HG03521 (cell line): ENCODE data around the gene UST.
"Not testable (repeated sequence)": the region's sequence is repeated elsewhere in the genome, so short reads cannot be mapped to it uniquely, and the experiment has no call there.

Experiments
- ATAC-seq: cut with Tn5 transposase; IDR thresholded peaks from one replicate; pipeline ENCODE4 v1.9.1; 2021; ENCODE audit warnings: mild to moderate bottlenecking, moderate library complexity; ENCODE audit not compliant: unreplicated experiment

Gene UST

DNA sequence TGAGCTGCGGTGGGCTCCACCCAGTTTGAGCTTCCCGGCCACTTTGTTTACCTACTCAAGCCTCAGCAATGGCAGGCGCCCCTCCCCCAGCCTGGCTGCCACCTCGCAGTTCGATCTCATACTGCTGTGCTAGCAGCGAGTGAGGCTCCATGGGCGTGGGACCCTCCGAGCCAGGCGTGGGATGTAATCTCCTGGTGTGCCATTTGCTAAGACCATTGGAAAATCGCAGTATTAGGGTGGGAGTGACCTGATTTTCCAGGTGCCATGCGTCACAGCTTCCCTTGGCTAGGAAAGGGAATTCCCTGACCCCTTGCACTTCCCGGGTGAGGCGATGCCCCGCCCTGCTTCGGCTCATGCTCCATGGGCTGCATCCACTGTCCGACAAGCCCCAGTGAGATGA is 117.3 kb downstream of the UST start:
- ATAC-seq, result not testable (repeated sequence)

DNA sequence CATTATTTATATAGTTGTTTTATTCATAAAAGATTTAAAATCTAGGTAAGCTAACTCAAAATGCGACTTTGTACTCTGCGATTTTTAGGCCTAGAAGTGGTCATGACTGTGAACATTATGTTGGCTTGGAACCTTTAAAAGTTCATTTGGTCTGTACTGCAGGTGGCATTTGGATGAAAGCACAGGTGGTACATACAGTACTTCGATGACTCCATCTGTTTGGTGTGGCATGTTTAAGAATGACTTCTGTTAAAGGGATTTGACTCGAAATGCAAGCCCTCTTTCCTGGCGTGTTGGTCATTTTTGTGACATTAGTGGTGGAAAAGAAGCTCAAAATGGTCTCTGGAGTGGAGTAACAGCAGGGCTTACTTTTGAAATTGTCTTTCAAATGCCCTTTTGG is 118.1 kb downstream of the UST start:
- ATAC-seq, result no peak

DNA sequence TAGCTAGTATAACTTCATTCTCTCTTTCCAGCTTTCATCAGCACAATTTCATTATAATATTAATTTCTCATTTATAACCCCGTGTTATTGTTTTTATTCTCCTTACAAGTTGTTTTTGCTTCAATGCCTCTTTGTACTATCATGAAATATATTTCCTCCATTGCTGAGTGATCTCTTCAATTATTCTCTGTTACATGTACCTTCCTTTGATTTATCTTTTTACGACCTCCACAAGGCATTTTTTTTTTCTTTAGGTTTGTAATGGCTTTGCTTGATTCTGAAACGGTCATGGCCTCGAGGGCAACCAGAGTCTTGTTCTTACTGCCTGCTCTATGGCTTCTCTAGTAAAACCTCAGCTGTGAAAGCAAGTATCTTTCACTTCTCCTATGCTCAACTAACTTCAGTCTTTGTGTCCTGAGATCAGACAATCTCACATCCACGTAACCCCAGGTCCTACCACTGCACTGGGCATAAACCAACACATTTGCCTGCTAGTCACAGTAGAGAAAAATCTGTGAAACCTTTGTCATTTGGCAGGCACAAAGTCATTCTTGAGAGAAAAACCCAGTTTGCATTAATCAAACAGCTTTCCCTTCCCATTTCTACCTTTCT is 119.9 kb downstream of the UST start:
- peak; percentile 98 for ATAC-seq

DNA sequence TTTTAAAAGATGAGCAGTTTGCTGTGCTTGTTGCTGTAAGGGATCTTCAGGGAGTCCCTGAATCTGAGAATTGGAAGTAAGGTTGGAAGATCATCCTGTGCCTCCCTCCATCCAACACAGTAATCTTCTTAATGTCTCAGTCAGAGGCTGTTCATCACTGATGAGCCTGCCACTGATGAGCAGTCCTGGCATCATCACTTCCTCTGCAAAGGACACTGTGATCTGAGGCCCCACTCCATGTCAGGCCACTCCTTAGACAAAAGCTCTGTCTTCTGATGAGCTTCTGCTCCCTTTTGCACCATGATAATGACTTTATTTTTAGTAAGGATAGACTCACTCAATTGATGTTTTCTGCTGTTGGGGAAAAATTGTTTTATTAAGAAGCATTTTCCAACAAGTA is 121.0 kb downstream of the UST start:
- ATAC-seq, result no peak

DNA sequence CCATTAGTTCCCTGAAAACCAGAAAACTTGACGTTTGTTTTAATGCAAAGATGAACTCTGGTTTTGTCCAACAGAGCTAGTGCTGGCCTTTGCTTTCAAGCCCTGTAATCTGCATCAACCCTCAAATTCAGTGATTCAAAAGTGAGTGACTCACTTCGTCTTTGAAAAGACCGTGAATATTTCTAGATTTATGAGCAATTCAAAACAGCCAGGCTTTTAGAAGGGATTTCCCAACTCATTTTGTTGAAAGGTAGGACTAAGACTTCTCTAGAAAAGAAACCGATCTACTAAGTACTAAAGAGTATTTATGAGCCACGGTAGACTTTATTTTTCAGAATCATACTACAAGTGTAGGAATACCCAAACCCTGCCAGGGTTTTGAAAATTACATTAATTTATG is 121.5 kb downstream of the UST start:
- ATAC-seq, result no peak

DNA sequence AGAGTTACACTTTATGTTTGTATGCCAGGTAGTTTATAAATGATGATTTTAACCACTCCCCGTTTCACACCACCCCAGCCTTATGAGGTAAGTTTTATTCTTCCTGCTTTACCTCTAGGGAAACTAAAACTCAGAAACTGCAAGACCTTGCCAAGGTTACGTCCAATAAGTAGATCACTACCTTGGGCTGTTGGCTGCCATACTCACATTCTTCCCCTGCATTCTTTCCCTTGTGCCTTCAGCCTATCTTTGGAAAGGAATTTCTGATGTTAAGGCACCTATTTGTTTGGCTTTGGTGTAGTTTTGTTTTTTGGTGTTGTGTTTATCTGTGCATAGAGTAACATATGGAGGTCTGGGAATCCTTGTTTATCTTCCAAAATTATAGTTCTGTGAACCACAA is 122.1 kb downstream of the UST start:
- no peak for ATAC-seq

DNA sequence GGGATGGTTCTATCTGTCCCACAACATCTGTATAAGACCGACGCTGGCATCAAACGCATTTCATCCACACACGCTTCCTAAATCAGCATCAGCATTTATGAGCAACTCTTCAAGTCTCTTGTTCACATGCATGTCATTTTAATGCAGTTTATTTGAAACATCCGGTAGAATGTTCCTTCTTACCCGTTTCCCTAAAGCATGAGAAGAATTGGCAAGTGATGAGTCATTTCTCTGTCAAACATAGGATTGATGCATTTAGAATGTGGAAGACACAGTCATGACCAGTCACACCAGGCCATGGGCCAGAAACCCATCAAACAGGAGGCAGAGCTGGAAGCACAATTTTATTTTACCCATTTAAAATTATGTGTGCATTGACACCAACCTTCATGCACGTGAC is 122.8 kb downstream of the UST start:
- ATAC-seq, result no peak

DNA sequence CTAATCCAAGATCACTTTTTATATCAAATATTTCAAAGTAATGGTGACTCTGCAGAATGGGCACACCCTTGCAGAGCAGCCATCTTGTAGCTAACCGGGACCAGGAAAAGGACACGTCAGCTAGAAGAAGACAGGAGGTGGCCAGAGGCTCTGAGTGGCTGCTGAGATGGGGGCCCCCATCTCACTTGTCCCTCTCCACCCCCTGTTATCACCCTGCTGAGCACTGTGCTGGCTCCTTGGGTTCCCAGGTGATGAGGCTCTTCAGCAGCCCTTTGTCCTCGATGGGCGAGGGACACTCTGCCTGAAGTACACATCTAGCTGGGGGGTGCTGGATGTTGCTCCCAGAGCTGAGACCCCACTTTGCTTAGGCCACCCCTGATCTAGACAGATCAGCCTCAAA is 126.3 kb downstream of the UST start:
- no peak for ATAC-seq

DNA sequence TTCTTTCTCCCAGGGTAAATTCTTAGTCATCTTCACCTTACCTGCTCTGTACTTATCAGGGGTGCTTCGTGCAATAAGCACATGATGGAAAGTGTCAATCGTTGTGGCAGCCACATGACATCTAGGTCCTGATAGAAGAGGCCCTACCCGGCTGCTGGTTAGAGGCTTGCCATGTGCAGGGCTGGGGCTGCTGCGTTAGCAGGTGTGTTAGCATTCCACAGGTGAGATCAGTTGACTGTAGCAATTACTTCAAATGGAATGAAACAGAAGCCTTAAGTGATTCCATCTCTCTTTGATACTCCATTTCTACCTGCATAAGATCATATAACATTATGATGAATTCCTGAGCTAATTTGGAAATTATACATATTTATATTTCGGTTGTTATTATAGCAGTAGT is 127.0 kb downstream of the UST start:
- ATAC-seq, result no peak

DNA sequence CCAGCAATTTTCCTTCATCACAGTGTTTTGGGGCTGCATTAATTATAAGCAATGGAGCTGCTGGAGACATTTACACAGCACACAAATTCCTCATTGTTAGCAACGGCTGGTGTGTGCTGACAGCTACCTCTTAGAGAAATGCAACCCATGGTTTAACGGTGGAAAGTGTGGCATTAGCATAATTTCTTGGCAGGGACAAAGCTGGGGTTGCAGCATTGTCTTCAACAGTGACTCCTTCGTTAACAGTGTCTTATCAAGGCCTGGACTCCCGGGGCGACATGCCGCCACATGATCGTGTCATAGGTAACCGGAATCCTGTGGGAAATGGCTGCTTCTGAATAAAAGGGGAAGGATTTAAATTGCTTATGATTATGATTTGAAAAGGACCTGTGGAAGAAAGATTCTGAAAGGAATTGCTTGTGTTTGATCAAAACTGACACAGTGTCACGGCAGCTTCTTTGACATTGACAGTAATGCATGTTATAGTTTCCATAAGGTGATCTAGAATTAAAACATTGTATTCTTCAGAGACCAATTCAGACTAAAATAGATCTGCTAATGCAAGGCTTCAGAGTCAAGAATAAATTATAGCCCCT is 128.0 kb downstream of the UST start:
- ATAC-seq, result no peak

DNA sequence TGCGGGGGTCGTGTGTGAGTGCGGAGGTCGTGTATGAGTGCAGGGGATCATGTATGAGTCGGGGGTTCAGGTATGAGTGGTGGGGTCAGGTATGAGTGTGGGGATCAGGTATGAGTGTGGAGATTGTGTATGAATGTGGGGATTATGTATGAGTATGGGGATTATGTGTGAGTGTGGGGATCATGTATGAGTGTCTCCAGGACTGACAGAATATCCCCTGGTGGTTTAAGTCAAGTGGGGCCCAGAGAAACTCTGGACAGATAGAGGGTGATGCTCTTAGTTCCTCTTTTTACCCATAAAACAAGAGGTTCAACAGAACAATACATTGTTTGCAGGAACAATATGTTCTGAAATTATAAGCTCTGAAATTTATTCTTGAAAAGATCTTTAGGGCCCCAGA is 131.9 kb downstream of the UST start:
- no peak for ATAC-seq

DNA sequence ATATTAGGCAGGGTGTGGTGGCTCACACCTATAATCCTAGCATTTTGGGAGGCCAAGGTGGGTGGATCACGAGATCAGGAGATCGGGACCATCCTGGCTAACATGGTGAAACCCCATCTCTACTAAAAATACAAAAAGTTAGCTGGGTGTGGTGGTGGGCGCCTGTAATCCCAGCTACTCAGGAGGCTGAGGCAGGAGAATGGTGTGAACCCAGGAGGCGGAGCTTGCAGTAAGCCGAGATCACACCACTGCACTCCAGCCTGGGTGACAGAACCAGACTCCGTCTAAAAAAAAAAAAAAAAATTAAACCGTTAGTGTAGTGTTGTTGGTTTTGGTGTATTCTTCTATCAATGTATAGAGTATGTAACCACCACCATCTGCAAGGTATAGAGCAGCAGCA is 133.9 kb downstream of the UST start:
- ATAC-seq, result not testable (repeated sequence)

DNA sequence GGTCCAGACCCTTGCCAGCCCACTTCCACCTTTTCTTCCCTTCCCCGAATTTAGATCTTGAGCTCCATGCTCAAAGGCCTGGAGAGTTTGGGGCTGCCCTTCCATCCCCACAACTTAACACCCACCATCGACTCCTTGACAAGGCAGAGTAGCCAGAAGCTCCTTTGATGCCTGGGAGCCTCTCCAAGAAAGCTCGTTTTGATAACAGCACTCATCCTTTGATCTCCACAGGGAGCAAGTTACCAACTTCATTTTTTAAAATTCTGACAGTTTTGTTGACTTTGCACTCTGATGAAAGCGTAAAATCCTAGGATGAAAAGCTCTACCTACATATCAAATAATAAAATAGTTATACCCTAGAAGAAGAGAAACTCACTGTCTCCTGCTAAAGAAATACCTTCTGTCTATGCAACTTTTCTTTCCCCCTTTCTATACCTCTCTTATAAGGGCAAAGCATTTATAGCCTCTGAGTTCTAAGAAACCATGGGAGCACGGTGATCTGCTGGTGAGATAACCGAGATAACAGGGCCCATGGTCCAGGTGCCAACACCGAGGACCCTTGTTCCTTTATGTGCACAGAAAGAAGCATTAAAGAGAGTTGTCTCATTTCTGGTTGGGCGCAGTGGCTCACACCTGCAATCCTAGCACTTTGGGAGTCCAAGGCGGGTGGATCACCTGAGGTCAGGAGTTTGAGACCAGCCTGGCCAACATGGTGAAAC is 134.9 kb downstream of the UST start:
- no peak for ATAC-seq

DNA sequence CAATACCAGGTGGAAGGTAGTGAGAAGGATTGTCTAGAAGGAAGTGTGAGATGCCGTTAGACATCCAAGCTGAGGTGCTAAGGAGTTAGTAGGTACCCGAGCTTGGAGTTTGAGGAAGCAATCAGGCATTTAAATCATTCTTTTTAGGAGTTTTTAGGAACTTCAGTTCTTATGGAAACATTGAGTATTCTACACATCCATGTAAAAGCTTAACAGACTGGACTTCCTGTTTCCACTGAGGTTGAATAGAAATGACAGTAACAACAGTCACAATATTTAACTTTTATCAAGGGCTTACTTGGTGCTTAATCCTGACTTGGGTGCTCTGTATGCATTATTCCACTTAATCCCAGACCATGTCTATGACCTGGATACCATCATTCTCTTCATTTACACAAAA is 136.4 kb downstream of the UST start:
- no peak for ATAC-seq

DNA sequence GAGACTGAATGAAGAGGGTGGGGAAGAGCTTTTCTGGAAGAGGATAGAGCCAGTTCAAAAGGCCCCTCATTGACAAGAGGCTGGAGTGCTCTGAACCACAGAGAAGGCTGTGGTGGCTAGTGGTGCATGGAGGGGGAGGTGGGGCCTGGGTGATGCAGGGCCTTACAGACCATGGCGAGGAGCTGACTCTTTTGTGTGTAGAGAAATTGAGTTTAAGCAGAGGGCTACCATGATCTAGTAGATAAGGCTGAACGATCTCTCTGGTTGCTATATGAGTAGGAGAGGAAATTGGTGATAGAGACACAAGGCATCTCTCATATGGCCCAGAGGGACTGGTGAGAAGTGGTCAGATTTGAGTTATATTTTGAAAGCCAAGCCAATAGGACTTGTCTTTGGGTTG is 137.6 kb downstream of the UST start:
- ATAC-seq, result no peak

DNA sequence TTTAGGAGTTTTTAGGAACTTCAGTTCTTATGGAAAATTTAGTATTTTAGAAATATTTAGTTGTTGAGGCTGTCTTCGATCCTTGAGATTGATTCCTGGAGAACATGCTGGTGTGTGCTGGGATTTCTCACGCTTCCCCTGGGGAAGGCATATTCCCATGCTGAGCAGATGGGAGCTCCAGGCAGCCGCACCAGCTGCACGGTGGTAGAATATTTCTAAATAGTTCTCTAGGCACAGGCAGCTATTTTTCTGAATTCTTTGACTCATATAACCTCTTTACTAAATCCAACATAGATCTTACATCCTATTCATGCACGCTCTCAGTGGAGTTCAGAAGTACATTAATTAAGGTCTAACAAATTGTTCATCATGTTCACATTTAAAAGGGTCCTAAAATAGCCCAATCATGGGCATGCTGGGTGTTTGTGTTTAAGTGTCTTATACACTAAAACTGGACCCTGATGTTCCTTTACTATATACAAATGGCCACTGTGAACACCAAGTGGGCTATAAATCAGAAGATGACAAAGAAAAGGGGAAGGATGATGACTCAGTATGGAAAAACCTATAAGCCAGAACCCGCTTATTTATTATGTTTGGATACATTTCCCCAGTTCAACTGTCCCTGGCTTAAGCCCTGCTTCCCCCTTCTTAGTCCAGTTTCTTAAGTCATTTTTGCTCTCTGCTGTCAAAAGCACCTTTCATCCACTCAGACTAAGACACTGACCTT is 138.5 kb downstream of the UST start:
- no peak for ATAC-seq

DNA sequence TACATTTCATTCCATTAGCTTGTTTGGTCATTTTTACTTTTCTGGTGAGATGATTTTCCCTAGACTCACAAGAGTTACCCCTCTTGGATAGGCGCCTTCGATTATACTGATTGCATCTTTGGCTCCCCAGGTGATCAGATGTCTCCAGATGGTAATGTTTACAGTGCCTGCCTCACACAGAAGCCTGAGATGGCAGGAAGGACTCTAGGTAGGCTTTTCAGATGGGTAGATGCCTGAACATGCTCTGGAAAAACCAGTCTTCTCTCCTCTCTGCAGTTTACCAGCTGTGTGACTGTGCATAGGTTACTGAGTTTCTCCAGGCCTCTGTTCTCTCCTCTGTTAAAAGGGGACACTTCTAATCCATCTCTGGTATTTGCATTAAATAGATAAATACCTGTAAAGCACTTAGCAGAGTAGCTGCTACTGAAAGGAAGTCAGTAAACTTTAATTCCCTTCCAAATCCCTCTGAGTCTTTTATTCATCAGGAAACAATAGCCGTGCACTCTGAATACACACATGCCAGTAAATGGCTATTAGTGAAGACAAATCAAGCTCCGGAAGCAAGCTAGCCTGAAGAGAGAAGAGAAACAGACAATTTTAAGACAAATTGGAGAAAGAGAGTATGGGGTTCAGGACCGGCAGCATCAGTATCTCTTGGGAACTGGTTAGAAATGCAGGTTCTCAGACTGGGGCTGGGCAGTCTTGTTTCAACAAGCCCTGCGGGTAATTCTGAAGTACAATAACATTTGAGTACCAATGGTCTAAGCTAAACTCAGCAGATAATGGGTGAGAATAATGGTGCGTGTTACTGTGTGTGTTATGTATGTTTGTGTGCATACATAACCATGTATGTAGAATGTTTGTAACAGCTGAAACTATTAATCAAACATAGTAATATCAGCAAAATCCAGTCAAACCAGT is 139.4 kb downstream of the UST start:
- ATAC-seq, result no peak

DNA sequence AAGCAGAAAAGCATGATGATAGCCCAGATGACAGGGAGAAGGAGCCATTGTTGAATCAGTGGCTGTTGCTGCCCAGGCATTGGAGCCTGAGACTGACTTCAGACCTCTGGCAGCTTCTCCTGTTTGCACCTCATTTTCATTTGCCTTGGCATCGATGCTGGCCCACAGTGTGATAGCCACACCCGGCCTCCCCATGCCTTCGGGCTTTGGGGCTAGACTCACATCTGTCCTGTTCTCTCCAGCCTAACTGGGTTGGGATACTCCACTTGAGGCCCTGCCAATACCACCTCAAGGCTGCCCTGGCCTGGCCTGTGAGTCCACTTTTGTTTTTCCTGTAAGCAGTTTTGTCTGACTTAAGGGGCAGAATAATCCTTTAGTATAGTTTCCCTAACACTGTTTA is 140.4 kb downstream of the UST start:
- ATAC-seq, result no peak

DNA sequence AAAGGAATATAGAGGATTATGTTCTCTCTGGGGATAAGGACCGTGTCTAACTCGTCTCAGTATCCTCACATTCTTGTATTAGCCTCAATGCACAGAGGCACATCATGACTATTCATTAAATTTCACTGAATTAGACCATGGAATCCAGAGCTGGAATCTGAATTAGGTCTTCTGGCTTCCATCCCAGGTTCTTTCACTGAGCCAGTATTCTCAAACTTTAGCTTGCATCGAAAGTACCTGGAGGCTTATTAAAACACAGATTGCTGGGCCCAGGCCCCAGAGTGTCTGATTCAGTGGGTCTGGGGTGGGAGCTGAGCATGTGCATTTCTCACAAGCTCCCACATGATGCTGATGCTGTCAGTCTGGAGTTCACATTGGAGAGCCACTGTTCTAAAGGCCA is 142.0 kb downstream of the UST start:
- ATAC-seq, result no peak

DNA sequence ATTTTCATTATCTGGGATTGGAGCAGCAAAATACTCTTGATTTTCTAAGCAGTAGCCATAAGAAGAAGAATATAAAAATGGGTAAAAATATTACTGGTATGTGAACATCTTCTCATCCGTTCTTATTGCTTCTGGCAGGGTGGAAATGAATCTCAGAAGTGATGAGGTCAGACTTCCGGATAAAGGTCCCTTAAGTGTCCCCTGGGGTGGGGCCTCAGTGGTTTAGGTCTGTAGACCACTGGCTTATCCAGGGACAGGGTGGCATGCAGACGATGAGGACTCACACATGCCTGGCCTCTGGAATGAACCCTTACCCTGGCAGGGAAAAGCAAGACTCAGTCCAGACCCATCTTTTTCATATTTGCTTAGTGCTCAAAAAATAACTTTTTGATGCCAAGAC is 143.3 kb downstream of the UST start:
- no peak for ATAC-seq
